Measurements from ENCODE around the gene TMEM213. TPM values are rescaled to one million over a fixed set of nuclear protein-coding genes. Genes with fewer than 3 reads are reported as not detected.

The TMEM213 gene
- polyA plus RNA-seq, 1 donor from 2014 or later, result not detected

DNA sequence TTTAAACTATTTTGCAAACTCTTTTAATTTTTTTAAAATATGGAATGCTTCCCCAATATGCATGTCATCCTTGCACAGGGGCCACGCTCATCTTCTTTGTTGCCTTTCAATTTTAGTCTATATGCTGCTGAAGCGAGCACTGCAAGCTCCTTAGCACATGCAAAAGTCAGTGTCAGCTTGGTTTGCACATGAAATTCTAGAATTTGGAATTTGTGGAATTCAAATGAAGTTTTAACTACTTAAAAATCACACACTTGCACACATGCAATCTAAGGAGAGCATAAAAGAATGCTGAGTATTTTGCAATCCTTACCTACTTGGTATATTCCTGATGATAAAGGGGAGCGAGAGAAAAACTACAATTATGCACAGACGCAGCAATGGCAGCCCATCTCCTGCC lies 78.5 kb downstream of the TMEM213 start:
- no peaks in the 10 kb centered on the region for H3K9me3 ChIP-seq (ENCODE audit: low read length)
- H3K79me2 ChIP-seq (replicated peaks; ENCODE audit: insufficient read depth, low read length), result no peaks in the 10 kb centered on the region
- no peaks in the 10 kb centered on the region for H3F3A ChIP-seq (ENCODE audit: insufficient read depth, low read length, poor library complexity, severe bottlenecking)
- H3K27me3 ChIP-seq (ENCODE audit: insufficient read depth, low read depth, low read length), result no peaks in the 10 kb centered on the region
- no peak overlapping the region for H3K27ac ChIP-seq (ENCODE audit: low read length)
- no peak overlapping the region for H3K4me3 ChIP-seq (ENCODE audit: low read length)
- no peak overlapping the region for H3K9ac ChIP-seq (ENCODE audit: low read length)
- no peak overlapping the region for H3K4me2 ChIP-seq (ENCODE audit: low read length)
- H3K36me3 ChIP-seq (ENCODE audit: insufficient read depth, low read length), result peaks cover 4% of the 10 kb centered on the region
- TF ChIP-seq TAF1 (IDR thresholded peaks at IDR 0.05; ENCODE audit: low read depth) (no peak), EZH2 (IDR thresholded peaks at IDR 0.05; ENCODE audit: borderline replicate concordance, insufficient read depth, low read length, poor library complexity, severe bottlenecking) (no peak), SMC3 (conservative IDR thresholded peaks at IDR 0.05; ENCODE audit: poor library complexity) (no peak), MXI1 (conservative IDR thresholded peaks at IDR 0.05; ENCODE audit: poor library complexity, severe bottlenecking) (no peak), RAD21 (conservative IDR thresholded peaks at IDR 0.05) (no peak)
- TF ChIP-seq, protein P1, sequence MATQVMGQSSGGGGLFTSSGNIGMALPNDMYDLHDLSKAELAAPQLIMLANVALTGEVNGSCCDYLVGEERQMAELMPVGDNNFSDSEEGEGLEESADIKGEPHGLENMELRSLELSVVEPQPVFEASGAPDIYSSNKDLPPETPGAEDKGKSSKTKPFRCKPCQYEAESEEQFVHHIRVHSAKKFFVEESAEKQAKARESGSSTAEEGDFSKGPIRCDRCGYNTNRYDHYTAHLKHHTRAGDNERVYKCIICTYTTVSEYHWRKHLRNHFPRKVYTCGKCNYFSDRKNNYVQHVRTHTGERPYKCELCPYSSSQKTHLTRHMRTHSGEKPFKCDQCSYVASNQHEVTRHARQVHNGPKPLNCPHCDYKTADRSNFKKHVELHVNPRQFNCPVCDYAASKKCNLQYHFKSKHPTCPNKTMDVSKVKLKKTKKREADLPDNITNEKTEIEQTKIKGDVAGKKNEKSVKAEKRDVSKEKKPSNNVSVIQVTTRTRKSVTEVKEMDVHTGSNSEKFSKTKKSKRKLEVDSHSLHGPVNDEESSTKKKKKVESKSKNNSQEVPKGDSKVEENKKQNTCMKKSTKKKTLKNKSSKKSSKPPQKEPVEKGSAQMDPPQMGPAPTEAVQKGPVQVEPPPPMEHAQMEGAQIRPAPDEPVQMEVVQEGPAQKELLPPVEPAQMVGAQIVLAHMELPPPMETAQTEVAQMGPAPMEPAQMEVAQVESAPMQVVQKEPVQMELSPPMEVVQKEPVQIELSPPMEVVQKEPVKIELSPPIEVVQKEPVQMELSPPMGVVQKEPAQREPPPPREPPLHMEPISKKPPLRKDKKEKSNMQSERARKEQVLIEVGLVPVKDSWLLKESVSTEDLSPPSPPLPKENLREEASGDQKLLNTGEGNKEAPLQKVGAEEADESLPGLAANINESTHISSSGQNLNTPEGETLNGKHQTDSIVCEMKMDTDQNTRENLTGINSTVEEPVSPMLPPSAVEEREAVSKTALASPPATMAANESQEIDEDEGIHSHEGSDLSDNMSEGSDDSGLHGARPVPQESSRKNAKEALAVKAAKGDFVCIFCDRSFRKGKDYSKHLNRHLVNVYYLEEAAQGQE (IDR thresholded peaks at IDR 0.05; ENCODE audit: borderline replicate concordance), result no peak
- TF ChIP-seq, protein P2, sequence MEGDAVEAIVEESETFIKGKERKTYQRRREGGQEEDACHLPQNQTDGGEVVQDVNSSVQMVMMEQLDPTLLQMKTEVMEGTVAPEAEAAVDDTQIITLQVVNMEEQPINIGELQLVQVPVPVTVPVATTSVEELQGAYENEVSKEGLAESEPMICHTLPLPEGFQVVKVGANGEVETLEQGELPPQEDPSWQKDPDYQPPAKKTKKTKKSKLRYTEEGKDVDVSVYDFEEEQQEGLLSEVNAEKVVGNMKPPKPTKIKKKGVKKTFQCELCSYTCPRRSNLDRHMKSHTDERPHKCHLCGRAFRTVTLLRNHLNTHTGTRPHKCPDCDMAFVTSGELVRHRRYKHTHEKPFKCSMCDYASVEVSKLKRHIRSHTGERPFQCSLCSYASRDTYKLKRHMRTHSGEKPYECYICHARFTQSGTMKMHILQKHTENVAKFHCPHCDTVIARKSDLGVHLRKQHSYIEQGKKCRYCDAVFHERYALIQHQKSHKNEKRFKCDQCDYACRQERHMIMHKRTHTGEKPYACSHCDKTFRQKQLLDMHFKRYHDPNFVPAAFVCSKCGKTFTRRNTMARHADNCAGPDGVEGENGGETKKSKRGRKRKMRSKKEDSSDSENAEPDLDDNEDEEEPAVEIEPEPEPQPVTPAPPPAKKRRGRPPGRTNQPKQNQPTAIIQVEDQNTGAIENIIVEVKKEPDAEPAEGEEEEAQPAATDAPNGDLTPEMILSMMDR (IDR thresholded peaks at IDR 0.05; ENCODE audit: poor library complexity, severe bottlenecking), result no peak
- no peak overlapping the region for H2AFZ ChIP-seq (ENCODE audit: low read depth, low read length)
- no peaks in the 10 kb centered on the region for H4K20me1 ChIP-seq (ENCODE audit: insufficient read depth)
- no peaks in the 10 kb centered on the region for H3K9me2 ChIP-seq (ENCODE audit: insufficient read depth, low read length)

DNA sequence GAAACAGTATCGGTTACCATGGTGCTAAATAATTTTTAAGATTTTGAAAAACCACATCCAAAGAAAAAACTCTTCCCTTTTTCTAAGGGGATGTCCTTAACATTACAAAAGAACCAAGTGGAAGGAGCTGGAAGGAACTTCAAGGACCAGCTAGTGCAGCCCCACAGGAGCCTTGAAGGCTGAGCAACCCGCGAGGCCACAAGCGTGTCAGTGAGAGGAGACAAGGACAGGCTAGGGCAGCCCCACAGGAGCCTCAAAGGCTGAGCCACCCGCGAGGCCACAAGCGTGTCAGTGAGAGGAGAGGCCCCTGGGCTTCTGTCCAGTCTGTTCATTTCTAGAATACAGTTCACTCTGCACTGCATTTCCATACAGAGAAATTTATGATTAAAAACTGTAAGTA lies 80.3 kb downstream of the TMEM213 start:
- no peak overlapping the region for H3K4me2 ChIP-seq (ENCODE audit: low read length)
- no peaks in the 10 kb centered on the region for H3K9me3 ChIP-seq (ENCODE audit: low read length)
- H3K9ac ChIP-seq (ENCODE audit: low read length), result no peak overlapping the region
- H3K4me3 ChIP-seq (ENCODE audit: low read length), result no peak overlapping the region
- H3F3A ChIP-seq (ENCODE audit: insufficient read depth, low read length, poor library complexity, severe bottlenecking), result no peaks in the 10 kb centered on the region
- no peak overlapping the region for H3K27ac ChIP-seq (ENCODE audit: low read length)
- no peaks in the 10 kb centered on the region for H3K79me2 ChIP-seq (replicated peaks; ENCODE audit: insufficient read depth, low read length)
- no peaks in the 10 kb centered on the region for H3K9me2 ChIP-seq (ENCODE audit: insufficient read depth, low read length)
- peaks cover 4% of the 10 kb centered on the region for H3K36me3 ChIP-seq (ENCODE audit: insufficient read depth, low read length)
- no peaks in the 10 kb centered on the region for H3K27me3 ChIP-seq (ENCODE audit: insufficient read depth, low read depth, low read length)
- TF ChIP-seq, protein P2 (IDR thresholded peaks at IDR 0.05; ENCODE audit: poor library complexity, severe bottlenecking), result no peak
- TF ChIP-seq MXI1 (conservative IDR thresholded peaks at IDR 0.05; ENCODE audit: poor library complexity, severe bottlenecking) (no peak), SMC3 (conservative IDR thresholded peaks at IDR 0.05; ENCODE audit: poor library complexity) (no peak), EP300 (conservative IDR thresholded peaks at IDR 0.05; ENCODE audit: poor library complexity, severe bottlenecking) (no peak), EZH2 (IDR thresholded peaks at IDR 0.05; ENCODE audit: borderline replicate concordance, insufficient read depth, low read length, poor library complexity, severe bottlenecking) (no peak), RAD21 (conservative IDR thresholded peaks at IDR 0.05) (no peak), POLR2AphosphoS5 (IDR thresholded peaks at IDR 0.05) (no peak), TAF1 (IDR thresholded peaks at IDR 0.05; ENCODE audit: low read depth) (no peak)
- TF ChIP-seq, protein P1 (IDR thresholded peaks at IDR 0.05; ENCODE audit: borderline replicate concordance), result no peak
- no peaks in the 10 kb centered on the region for H4K20me1 ChIP-seq (ENCODE audit: insufficient read depth)
- no peak overlapping the region for H2AFZ ChIP-seq (ENCODE audit: low read depth, low read length)
